Muscle of arm (tissue), 12 donors: Measurements from ENCODE around the gene DDR2. TPM values are rescaled to one million over a fixed set of nuclear protein-coding genes. Genes with fewer than 3 reads are reported as not detected.
A peak's percentile ranks its signal among the peaks of the same experiment; 100 is the strongest.
"Not testable (repeated sequence)": the region's sequence is repeated elsewhere in the genome, so short reads cannot be mapped to it uniquely, and the experiment has no call there.

ENCODE experiments used
- DNase-seq: peaks from one replicate; pipeline ENCODE4 v3.0.0-alpha.2; 2013
- polyA plus RNA-seq, 12 donors: library from polyadenylated mRNA; unstranded; fragments of 120-200 nt; gene quantifications; one replicate each; pipeline ENCODE4 v1.2.1, GENCODE V29; 2013; ENCODE audit not compliant: insufficient read length in 12 of 12

DDR2 gene
- polyA plus RNA-seq, 12 donors: 33.2 to 68.4 (median 50.7) TPM; not detected in 1

- DNase-seq: no peak
Measured at GRCh38 chr1:162757476-162757875, 125.2 kb downstream of the DDR2 start.

DNA sequence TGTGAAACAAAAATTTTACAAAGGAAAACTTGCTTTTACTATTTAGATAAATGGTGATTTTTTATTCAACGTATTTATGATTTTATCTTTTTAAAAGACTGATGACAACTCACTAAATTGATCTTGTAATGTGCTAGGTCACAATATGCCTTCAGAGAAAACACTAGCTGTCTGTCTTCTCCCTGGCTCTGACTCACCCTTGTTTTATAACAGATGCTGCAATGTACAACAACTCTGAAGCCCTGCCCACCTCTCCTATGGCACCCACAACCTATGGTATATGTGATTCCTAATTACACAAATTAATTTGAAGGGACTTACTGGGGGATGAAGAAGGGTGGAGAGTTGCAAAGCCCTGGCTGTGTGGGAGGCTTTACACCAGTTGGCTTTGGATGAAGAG is 133.5 kb downstream of the DDR2 start:
- no peak for DNase-seq

DNA sequence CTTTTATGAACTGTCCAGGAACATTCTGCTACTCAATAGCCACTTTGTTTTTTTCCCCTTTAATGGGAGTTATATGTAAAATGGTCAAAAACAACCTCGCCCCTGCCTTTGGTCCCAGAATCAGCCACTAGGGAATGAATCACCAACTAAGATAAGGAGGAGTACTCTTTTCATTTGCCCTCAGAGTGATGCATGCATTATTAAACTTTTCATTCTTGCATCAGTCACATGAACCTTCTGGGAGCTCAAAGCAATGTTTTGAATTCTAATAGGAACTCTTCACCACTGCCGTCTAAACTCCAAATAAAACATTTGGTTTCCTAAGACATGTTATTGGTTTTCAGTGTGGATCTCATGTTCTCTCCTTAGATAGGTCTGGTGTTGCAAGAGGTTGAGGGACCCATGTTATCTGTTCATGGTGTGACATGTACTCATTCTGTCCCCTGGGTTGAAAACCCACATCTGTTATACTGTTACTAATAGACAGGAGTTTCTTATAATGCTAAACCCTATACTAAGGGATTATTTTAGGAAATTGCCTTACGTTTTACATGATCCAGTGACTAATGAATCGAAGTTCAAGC is 140.4 kb downstream of the DDR2 start:
- DNase-seq: no peak

DNA sequence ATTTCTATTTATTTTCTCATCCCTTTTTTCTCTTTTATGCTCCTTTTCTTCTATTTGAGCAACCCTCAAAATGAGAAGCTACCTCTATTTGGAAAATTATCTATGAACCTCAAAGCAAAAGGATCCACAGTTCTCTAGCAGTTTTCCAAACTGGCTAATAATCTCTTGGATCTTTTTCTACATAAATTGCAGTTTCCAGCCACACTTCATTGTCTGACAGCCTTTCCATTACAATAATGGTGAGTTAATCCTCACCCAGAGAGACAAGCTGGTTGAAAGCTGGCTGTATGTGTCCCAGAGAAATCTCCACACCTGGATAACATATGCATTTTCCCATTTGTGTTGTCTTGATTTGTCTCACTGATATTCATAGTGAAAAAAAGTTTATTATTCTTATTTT is 141.7 kb downstream of the DDR2 start:
- no peak for DNase-seq

- no peak for DNase-seq
Measured at GRCh38 chr1:162779043-162779442, 146.8 kb downstream of the DDR2 start.

- DNase-seq: no peak
Measured at GRCh38 chr1:162782671-162783070, 150.4 kb downstream of the DDR2 start.

DNA sequence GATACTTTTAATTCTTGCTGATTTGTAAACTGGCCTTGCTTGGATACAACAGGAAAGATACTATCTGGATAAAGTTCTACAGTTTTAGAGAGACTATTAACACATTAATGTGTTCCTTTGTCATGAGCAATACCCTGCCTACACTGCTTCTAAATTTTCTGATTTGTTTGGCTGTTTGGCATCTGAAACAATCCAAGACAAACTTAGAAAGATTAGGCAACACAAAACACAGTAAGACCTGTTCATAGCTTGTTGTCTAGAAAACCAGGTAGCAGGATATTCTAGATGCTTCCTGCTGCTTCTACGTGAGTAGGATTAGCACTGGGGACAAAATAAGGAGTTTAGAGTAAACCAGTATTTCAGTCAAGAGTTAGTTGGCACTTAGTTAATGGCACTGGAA is 152.7 kb downstream of the DDR2 start:
- not testable (repeated sequence) for DNase-seq

DNA sequence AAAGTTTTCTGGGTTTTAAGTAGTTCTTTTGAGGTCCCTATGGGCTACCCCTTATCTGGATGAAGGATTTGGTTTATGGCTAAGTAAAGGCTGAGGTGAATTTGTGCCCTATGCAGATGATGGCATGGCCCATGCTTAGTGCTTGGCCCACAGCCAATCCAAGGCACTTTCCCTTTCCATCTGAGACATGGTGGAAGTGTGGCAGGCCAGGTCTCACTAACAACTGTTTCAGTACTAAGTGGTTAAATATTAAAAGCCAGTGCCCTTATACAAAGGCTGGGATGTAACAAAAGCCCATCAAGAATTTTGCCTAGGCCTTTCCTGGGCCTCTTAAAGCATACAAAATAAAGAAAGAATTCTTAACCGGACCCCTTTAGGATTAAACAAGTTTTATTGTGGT is 156.5 kb downstream of the DDR2 start:
- DNase-seq: not testable (repeated sequence)

GRCh38 chr1:162790303-162790984 is 158.2 kb downstream of the DDR2 start, which contains the start of gene HSD17B7:
Gene HSD17B7 (plus strand): TSS chr1:162790702. CDS start chr1:162790801, 99 bp downstream.
- peak; percentile 54 for DNase-seq

DNA sequence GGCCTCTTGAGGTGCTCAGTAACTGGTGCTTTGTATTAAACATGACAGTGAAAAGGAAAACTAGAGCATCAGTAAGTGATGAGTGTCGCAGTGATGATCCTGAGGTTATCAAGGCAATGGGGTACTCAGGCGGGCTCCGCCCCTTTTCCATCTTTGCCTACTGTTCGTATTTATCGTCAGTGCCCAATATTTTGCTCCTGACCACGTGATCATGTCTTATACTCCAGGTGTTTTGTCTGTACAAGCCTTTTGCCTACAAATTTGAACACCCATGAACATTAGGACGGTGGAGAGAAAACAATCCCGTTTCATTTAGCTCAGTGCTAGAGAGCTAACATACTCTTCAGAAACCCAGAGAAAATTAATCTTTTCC is 158.7 kb downstream of the DDR2 start:
- DNase-seq: not testable (repeated sequence)

DNA sequence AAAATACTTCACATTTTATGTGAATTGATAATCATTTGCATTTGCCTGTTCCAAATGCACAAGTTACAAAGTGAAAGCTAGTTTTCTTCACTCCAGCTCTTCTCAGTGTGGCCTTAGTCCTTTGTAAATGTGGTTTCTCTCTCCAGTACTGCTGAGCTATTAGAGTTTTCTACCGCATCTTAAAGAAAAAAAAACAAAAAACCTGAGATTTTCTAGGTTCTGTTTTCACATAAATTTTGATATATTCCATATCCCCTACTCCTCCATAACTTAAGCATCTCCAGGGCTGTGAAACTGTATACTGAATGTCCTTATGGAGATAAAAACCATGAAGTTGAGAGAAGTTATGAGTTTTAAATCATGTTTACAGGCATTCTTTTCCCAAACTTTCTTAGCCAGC is 162.0 kb downstream of the DDR2 start:
- DNase-seq: not testable (repeated sequence)

DNA sequence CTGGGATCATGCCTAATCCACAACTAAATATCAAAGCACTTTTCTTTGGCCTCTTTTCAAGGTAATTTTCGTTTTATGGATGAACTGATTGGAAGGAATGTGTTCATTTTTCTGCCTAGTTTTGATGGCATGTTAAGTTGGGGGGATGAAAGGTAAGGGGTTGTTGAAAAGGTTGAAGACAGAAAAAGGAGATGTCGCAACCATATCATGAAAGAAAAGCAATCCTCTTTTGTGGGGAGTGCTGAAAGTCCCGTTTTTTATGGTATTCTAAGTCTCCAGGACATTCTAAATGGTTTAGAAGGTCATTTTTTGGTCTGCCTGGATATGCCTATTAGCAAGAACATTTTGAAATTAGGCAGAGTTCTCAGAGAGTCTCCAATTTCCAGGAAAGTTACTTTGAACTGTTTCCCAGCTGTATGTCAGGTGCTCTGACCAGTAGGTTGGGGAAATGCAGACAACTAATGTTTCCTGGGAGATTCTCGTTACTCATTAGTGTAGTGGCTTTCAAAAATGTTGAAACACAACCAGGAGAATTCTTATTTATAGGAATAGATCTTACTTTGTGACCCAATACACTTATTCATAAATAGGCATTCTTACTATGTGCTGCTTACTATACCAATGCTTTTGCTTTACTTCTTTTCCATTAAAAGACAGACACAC is 164.5 kb downstream of the DDR2 start:
- not testable (repeated sequence) for DNase-seq

- DNase-seq: peak; percentile 62
Measured at GRCh38 chr1:162799995-162800830, 167.9 kb downstream of the DDR2 start.

GRCh38 chr1:162807503-162807902 is 175.2 kb downstream of the DDR2 start:
- DNase-seq: not testable (repeated sequence)

GRCh38 chr1:162812357-162812756 is 180.1 kb downstream of the DDR2 start:
- not testable (repeated sequence) for DNase-seq

- DNase-seq: not testable (repeated sequence)
Measured at GRCh38 chr1:162818136-162818535, 185.9 kb downstream of the DDR2 start.

GRCh38 chr1:162818666-162819065 is 186.4 kb downstream of the DDR2 start:
- DNase-seq: not testable (repeated sequence)

DNA sequence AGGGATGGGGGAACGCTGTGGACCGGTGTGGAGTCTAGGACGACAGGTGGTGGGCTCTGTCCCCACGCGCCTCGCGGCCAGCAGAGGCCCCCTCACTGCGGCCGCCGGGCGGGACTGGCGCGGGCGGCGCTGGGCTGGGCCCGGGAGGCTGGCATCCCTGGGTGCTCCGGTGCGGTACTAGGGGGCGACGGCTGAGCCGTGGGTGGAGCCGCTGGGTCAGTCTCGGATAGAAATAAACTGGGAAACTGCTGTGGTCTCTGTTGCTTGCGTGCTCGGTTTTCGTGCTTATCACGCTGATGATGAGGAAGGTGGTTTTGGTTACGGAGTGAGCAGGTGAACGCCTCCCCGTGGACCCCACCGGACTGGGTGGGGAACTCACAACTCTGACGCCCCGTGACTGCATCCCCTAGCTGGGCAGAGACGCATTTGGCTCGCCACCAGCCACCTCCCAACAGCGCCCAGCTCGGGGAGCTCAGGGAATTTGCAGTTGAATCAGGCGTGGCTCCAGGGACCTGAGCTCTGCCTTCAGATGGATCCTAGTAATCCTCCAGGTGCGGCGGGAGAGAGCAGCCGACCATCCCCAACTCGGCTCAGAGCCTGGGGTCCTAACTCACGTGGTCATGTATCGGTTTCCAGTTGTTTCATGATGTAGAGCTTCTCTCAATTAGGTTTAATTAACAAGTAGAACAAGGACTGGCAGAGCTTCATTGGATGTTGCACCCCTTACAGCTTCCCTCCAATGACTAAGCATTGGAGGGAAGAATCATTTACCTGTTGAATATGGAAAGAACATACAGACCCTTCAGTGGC is 190.3 kb downstream of the DDR2 start:
- no peak for DNase-seq

GRCh38 chr1:162823231-162823630 is 191.0 kb downstream of the DDR2 start:
- no peak for DNase-seq

- no peak for DNase-seq
Measured at GRCh38 chr1:162823771-162824525, 191.7 kb downstream of the DDR2 start.
